ENCODE measurements around the gene KIAA1586. TPM values are rescaled to one million over a fixed set of nuclear protein-coding genes. Genes with fewer than 3 reads are reported as not detected.
"Not testable (repeated sequence)": the region's sequence is repeated elsewhere in the genome, so short reads cannot be mapped to it uniquely, and the experiment has no call there.

The KIAA1586 gene
- total and polyA plus RNA-seq, 9 of the 15 experiments (the other 6 are each of a cell fraction or from before 2014, with no cell fraction given), result 23.4 to 43.6 (median 29.5) TPM

- H3K9ac ChIP-seq (ENCODE audit: insufficient read depth in 1 of 2, low read depth in 2 of 2, low read length in 2 of 2), result peak overlapping the region in 1 of 2 experiments; percentile 75; a peak in 2 of 4 replicates
- intact Hi-C loops (cut with micrococcal nuclease), result loop anchor here (5.0 kb wide), 2 partner anchors 81 to 126 kb away; partner anchors contain the start of gene BAG2
- peaks cover 59% of the 10 kb centered on the region for H3K79me2 ChIP-seq (ENCODE audit: control insufficient read depth, insufficient read depth, low read length)
- in situ Hi-C loops (cut with MboI); H3K9me3 ChIP-seq (replicated peaks; ENCODE audit: control insufficient read depth, insufficient read depth, low read depth, low read length); H4K20me1 ChIP-seq (replicated peaks; ENCODE audit: control insufficient read depth, insufficient read depth, low read length); DNase-seq (ENCODE audit: extremely low read depth in 1 of 4, low spot score in 3 of 4); BruUV-seq (replicated peaks); H3K9me1 ChIP-seq (ENCODE audit: control insufficient read depth, insufficient read depth, low read length); CTCF ChIA-PET (ENCODE audit: low intra/inter-chr PET ratio); H2AFZ ChIP-seq (ENCODE audit: low read depth, low read length); FAIRE-seq; H3K27me3 ChIP-seq (ENCODE audit: control insufficient read depth in 2 of 2, insufficient read depth in 2 of 2, low read length in 2 of 2): not testable (repeated sequence)
- H3K27ac ChIP-seq (ENCODE audit: extremely low read depth, low read depth, low read length), result peak overlapping the region; percentile 81
- H3K4me3 ChIP-seq, result peak overlapping the region; percentile 53
- TF ChIP-seq CBFA2T3 (IDR thresholded peaks at IDR 0.05) (peak; percentile 67), NCOR1 (IDR thresholded peaks at IDR 0.05) (peak; percentile 30; the same call in 1 of the 2 replicates)
- H3K36me3 ChIP-seq (ENCODE audit: control insufficient read depth, insufficient read depth, low read length), result peaks cover 45% of the 10 kb centered on the region
- peaks cover 9 to 25% of the 10 kb centered on the region in 2 experiments for H3K4me1 ChIP-seq (replicated peaks in 1 of 2; ENCODE audit: control insufficient read depth in 2 of 2, insufficient read depth in 2 of 2, low read length in 2 of 2)
- peak; percentile 4 for ATAC-seq
- POLR2A ChIA-PET, result interaction anchor here (1.4 to 4.0 kb wide), 2 partner anchors 12 to 34 kb away, joined by 3 to 24 read pairs; no protein-coding TSS in a partner anchor
- 6% methylated on average over 5 of the region's 7 CpGs for WGBS (ENCODE audit: insufficient coverage, low coverage, missing lambda C conversion rate)
- peak overlapping the region; percentile 84 for H3K4me2 ChIP-seq (ENCODE audit: insufficient read depth, low read length)
These were observed 44.9 kb downstream of the KIAA1586 start for GRCh38 chr6:57091375-57091774.

DNA sequence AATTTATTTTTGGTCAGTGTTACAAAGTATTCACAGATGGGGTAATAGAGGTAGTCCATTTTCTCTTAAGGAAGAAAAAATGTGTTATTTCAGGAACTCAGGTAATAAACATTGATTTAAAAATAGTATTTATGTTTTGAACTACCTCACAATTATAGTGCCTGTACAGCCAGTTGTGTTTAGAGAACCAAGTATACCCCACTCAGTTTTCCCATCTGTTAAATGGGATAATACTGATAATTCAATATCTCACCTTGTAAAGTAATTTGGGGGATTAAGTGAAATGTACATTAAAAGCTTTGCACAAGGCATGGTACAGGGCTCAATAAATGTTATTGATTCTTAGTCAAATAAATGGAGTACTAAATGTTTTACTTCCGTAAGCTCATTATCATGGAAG is 48.2 kb downstream of the KIAA1586 start:
- peaks cover 85% of the 10 kb centered on the region for H3K79me2 ChIP-seq (ENCODE audit: control insufficient read depth, insufficient read depth, low read length)
- FAIRE-seq, result no peak
- peaks cover 74% of the 10 kb centered on the region for H3K36me3 ChIP-seq (ENCODE audit: control insufficient read depth, insufficient read depth, low read length)
- no peak overlapping the region for H3K4me2 ChIP-seq (ENCODE audit: insufficient read depth, low read length)
- no peak overlapping the region for H2AFZ ChIP-seq (ENCODE audit: low read depth, low read length)
- H3K27ac ChIP-seq (ENCODE audit: extremely low read depth, low read depth, low read length), result no peak overlapping the region
- BruUV-seq (replicated peaks), result no TSS peak
- H4K20me1 ChIP-seq (replicated peaks; ENCODE audit: control insufficient read depth, insufficient read depth, low read length), result peaks cover 2% of the 10 kb centered on the region; the same call in 1 of the 2 replicates
- intact Hi-C loops (cut with micrococcal nuclease) (loop anchor here (5.0 kb wide), 2 partner anchors 78 to 123 kb away; partner anchors contain the start of gene BAG2), in situ Hi-C loops (cut with MboI) (no loop called here)
- no peak overlapping the region for H3K9ac ChIP-seq (ENCODE audit: insufficient read depth in 1 of 2, low read depth in 2 of 2, low read length in 2 of 2)
- H3K27me3 ChIP-seq (ENCODE audit: control insufficient read depth in 2 of 2, insufficient read depth in 2 of 2, low read length in 2 of 2), result no peaks in the 10 kb centered on the region
- WGBS (ENCODE audit: insufficient coverage, low coverage, missing lambda C conversion rate), result 100% methylated on average over 1 of the region's 1 CpG
- ATAC-seq, result no peak
- no peaks in the 10 kb centered on the region for H3K9me1 ChIP-seq (ENCODE audit: control insufficient read depth, insufficient read depth, low read length)
- peaks cover 0 to 8% of the 10 kb centered on the region in 2 experiments; a peak in 2 of 5 replicates for H3K4me1 ChIP-seq (replicated peaks in 1 of 2; ENCODE audit: control insufficient read depth in 2 of 2, insufficient read depth in 2 of 2, low read length in 2 of 2)
- ChIA-PET POLR2A (interaction anchor here (0.6 to 4.0 kb wide), 3 partner anchors 9 to 77 kb away, joined by 3 to 24 read pairs (median 3); no protein-coding TSS in a partner anchor), CTCF (ENCODE audit: low intra/inter-chr PET ratio) (no interaction called here)
- H3K9me3 ChIP-seq (replicated peaks; ENCODE audit: control insufficient read depth, insufficient read depth, low read depth, low read length), result no peaks in the 10 kb centered on the region
- no peak for DNase-seq (ENCODE audit: extremely low read depth in 1 of 4, low spot score in 3 of 4)
- H3K4me3 ChIP-seq, result no peak overlapping the region
- TF ChIP-seq, protein P1, sequence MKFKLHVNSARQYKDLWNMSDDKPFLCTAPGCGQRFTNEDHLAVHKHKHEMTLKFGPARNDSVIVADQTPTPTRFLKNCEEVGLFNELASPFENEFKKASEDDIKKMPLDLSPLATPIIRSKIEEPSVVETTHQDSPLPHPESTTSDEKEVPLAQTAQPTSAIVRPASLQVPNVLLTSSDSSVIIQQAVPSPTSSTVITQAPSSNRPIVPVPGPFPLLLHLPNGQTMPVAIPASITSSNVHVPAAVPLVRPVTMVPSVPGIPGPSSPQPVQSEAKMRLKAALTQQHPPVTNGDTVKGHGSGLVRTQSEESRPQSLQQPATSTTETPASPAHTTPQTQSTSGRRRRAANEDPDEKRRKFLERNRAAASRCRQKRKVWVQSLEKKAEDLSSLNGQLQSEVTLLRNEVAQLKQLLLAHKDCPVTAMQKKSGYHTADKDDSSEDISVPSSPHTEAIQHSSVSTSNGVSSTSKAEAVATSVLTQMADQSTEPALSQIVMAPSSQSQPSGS (CRISPR knock-in tag; IDR thresholded peaks at IDR 0.05), result no peak
- TF ChIP-seq ARID2 (IDR thresholded peaks at IDR 0.05) (no peak), ZNF830 (CRISPR knock-in tag; IDR thresholded peaks at IDR 0.05) (no peak), RBM25 (IDR thresholded peaks at IDR 0.05; ENCODE audit: low read depth, low read length, severe bottlenecking) (peak; percentile 93), CREB3L1 (IDR thresholded peaks at IDR 0.05; ENCODE audit: borderline replicate concordance, low read depth) (no peak), POLR2G (IDR thresholded peaks at IDR 0.05; ENCODE audit: low read depth, low read length) (no peak), ZFP1 (CRISPR knock-in tag; IDR thresholded peaks at IDR 0.05) (no peak), NCOA1 (IDR thresholded peaks at IDR 0.05; ENCODE audit: low read depth) (no peak), PCBP1 (IDR thresholded peaks at IDR 0.05; ENCODE audit: low read depth, low read length, poor library complexity, severe bottlenecking) (no peak), BCOR (IDR thresholded peaks at IDR 0.05) (peak; percentile 63; the same call in 1 of the 2 replicates)
